ENCODE results near the gene COL11A1. TPM values are rescaled to one million over a fixed set of nuclear protein-coding genes. Genes with fewer than 3 reads are reported as not detected.
"Not testable (repeated sequence)": the region's sequence is repeated elsewhere in the genome, so short reads cannot be mapped to it uniquely, and the experiment has no call there.

Gene COL11A1
- 100 to 1,000 TPM in 6 of 12 donors, 10 to 100 TPM in 5, not detected in 1; 11.1 to 254 (median 101) TPM for polyA plus RNA-seq (ENCODE audit: insufficient read length in 12 of 12)
- long read RNA-seq, donor 1 = 0 reads
- long read RNA-seq, donor 2, partial matches to known transcripts = 21 of 25 reads
- long read RNA-seq, donor 2, other reads (novel, unspliced or antisense) = 0 of 25 reads
- long read RNA-seq, donor 3, partial matches to known transcripts = 0 of 1 reads
- long read RNA-seq, donor 3, other reads (novel, unspliced or antisense) = 0 of 1 reads
- long read RNA-seq, donor 4, partial matches to known transcripts = 5 of 5 reads
- long read RNA-seq, donor 4, other reads (novel, unspliced or antisense) = 0 of 5 reads
- long read RNA-seq, donor 5, partial matches to known transcripts = 13 of 15 reads
- long read RNA-seq, donor 5, other reads (novel, unspliced or antisense) = 0 of 15 reads
- long read RNA-seq, donor 6 = 0 reads
- long read RNA-seq, donor 7, partial matches to known transcripts = 5 of 5 reads
- long read RNA-seq, donor 7, other reads (novel, unspliced or antisense) = 0 of 5 reads
- long read RNA-seq, donor 8, full-length matches to known transcripts = 1 of 6 reads
- long read RNA-seq, donor 8, partial matches to known transcripts = 5 of 6 reads
- long read RNA-seq, donor 8, other reads (novel, unspliced or antisense) = 0 of 6 reads
- long read RNA-seq, donor 9, full-length matches to known transcripts = 5 of 17 reads
- long read RNA-seq, donor 9, partial matches to known transcripts = 12 of 17 reads
- long read RNA-seq, donor 9, other reads (novel, unspliced or antisense) = 0 of 17 reads
- long read RNA-seq, donor 10, full-length matches to known transcripts = 2 of 12 reads
- long read RNA-seq, donor 10, partial matches to known transcripts = 10 of 12 reads
- long read RNA-seq, donor 10, other reads (novel, unspliced or antisense) = 0 of 12 reads
- long read RNA-seq, donor 11, full-length matches to known transcripts = 5 of 46 reads
- long read RNA-seq, donor 11, partial matches to known transcripts = 41 of 46 reads
- long read RNA-seq, donor 11, other reads (novel, unspliced or antisense) = 0 of 46 reads

GRCh38 chr1:103108376-103109150 is at the start of gene COL11A1:
TSS of gene COL11A1 (minus strand) at chr1:103108522. CDS start at chr1:103108178, 344 bp downstream.
- DNase-seq = peak; percentile 76

GRCh38 chr1:103156966-103157365 is 48.6 kb upstream of the COL11A1 start:
- no peak for DNase-seq

GRCh38 chr1:103146166-103146565 is 37.8 kb upstream of the COL11A1 start:
- DNase-seq = no peak

- no peak for DNase-seq
These were observed 37.1 kb upstream of the COL11A1 start for GRCh38 chr1:103145449-103145848.

GRCh38 chr1:103144681-103145080 is 36.4 kb upstream of the COL11A1 start:
- no peak for DNase-seq

GRCh38 chr1:103142461-103142860 is 34.1 kb upstream of the COL11A1 start:
- no peak for DNase-seq

GRCh38 chr1:103129796-103130195 is 21.5 kb upstream of the COL11A1 start:
- DNase-seq = no peak

- no peak for DNase-seq
These were observed 20.9 kb upstream of the COL11A1 start for GRCh38 chr1:103129255-103129654.

GRCh38 chr1:103128256-103128655 is 19.9 kb upstream of the COL11A1 start:
- DNase-seq = not testable (repeated sequence)

- no peak for DNase-seq
These were observed 16.9 kb upstream of the COL11A1 start for GRCh38 chr1:103125219-103125618.

- DNase-seq = no peak
These were observed 14.8 kb upstream of the COL11A1 start for GRCh38 chr1:103122983-103123720.

- no peak for DNase-seq
These were observed 12.7 kb upstream of the COL11A1 start for GRCh38 chr1:103120981-103121380.

GRCh38 chr1:103112546-103112945 is 4.2 kb upstream of the COL11A1 start:
- DNase-seq = no peak

- DNase-seq = no peak
These were observed 3.6 kb upstream of the COL11A1 start for GRCh38 chr1:103111926-103112325.

- DNase-seq = no peak
These were observed 2.4 kb upstream of the COL11A1 start for GRCh38 chr1:103110701-103111100.

- DNase-seq = no peak
These were observed 1.1 kb upstream of the COL11A1 start for GRCh38 chr1:103109311-103109920.

- DNase-seq = no peak
These were observed 464 bp downstream of the COL11A1 start for GRCh38 chr1:103107741-103108375.

- DNase-seq = peak; percentile 61
These were observed 1.6 kb downstream of the COL11A1 start for GRCh38 chr1:103106426-103107341.

- no peak for DNase-seq
These were observed 6.9 kb downstream of the COL11A1 start for GRCh38 chr1:103101399-103101798.

All from muscle of arm (tissue), 14 donors.